ENCODE results near the gene LRRC14B. TPM values are rescaled to one million over a fixed set of nuclear protein-coding genes. Genes with fewer than 3 reads are reported as not detected.

The LRRC14B gene
- total and polyA plus RNA-seq, 2 of the 13 experiments (the other 11 are each of a cell fraction or from before 2014, with no cell fraction given): not detected

- TF ChIP-seq SMAD3 (CRISPR knock-in tag; IDR thresholded peaks at IDR 0.05) (0 out of 2 replicates have a peak, but pooled peaks have one; percentile 36), TCF12 (IDR thresholded peaks at IDR 0.05) (no peak), TCF12 (CRISPR knock-in tag; IDR thresholded peaks at IDR 0.05) (no peak), ZEB1 (IDR thresholded peaks at IDR 0.05; ENCODE audit: insufficient replicate concordance, low read depth) (no peak), SSRP1 (CRISPR knock-in tag; IDR thresholded peaks at IDR 0.05) (no peak), ZNF687 (CRISPR knock-in tag; IDR thresholded peaks at IDR 0.05) (peak; percentile 92), TEAD3 (CRISPR knock-in tag; optimal IDR thresholded peaks at IDR 0.05; ENCODE audit: borderline replicate concordance) (peak; percentile 69), PRDM4 (CRISPR knock-in tag; IDR thresholded peaks at IDR 0.05; ENCODE audit: borderline replicate concordance) (no peak), MAFG (CRISPR knock-in tag; IDR thresholded peaks at IDR 0.05) (no peak), LCORL (IDR thresholded peaks at IDR 0.05) (no peak), LCORL (CRISPR knock-in tag; IDR thresholded peaks at IDR 0.05) (peak; percentile 63; the same call in 1 of the 2 replicates), TFDP1 (CRISPR knock-in tag; IDR thresholded peaks at IDR 0.05; ENCODE audit: borderline replicate concordance) (peak; percentile 40; the same call in 1 of the 2 replicates), THAP11 (CRISPR knock-in tag; IDR thresholded peaks at IDR 0.05) (0 out of 2 replicates have a peak, but pooled peaks have one; percentile 16), ZNF703 (CRISPR knock-in tag; IDR thresholded peaks at IDR 0.05; ENCODE audit: borderline replicate concordance) (no peak), NR2C2 (CRISPR knock-in tag; IDR thresholded peaks at IDR 0.05; ENCODE audit: borderline replicate concordance) (no peak), PRPF4 (IDR thresholded peaks at IDR 0.05; ENCODE audit: low read depth, low read length, poor library complexity, severe bottlenecking) (no peak), SALL1 (CRISPR knock-in tag; IDR thresholded peaks at IDR 0.05) (peak; percentile 66), MIER2 (CRISPR knock-in tag; IDR thresholded peaks at IDR 0.05) (0 out of 2 replicates have a peak, but pooled peaks have one; percentile 13), ZFP91 (CRISPR knock-in tag; IDR thresholded peaks at IDR 0.05; ENCODE audit: borderline replicate concordance) (peak; percentile 63; the same call in 1 of the 2 replicates)
Measured at GRCh38 chr5:188488-189481, 2.5 kb upstream of the LRRC14B start (continued).
